ENCODE results near the gene SETBP1. TPM values are rescaled to one million over a fixed set of nuclear protein-coding genes. Genes with fewer than 3 reads are reported as not detected.

SETBP1 gene
- total RNA-seq, 1 donor from 2014 or later, result 12.0 TPM

- H3K27me3 ChIP-seq, result no peaks in the 10 kb centered on the region
- no peaks in the 10 kb centered on the region for H3K79me2 ChIP-seq (ENCODE audit: low read depth)
- H3F3A ChIP-seq (ENCODE audit: low read depth), result no peaks in the 10 kb centered on the region
- peaks cover 16% of the 10 kb centered on the region for H3K36me3 Mint-ChIP-seq
- H3K9me3 ChIP-seq (ENCODE audit: low read depth), result no peaks in the 10 kb centered on the region
- H2AFZ ChIP-seq (replicated peaks), result no peak overlapping the region
- H3K9ac ChIP-seq, result no peak overlapping the region
- no peak overlapping the region for H3K4me3 ChIP-seq
- H3K27ac ChIP-seq, result no peak overlapping the region
- H3K27ac Mint-ChIP-seq, result no peak overlapping the region
- H3K4me2 ChIP-seq, result no peak overlapping the region
- peaks cover 2% of the 10 kb centered on the region for H3K27me3 Mint-ChIP-seq (ENCODE audit: insufficient read depth, low read depth)
- H3K36me3 ChIP-seq, result no peaks in the 10 kb centered on the region
- H3K4me1 ChIP-seq, result peaks cover 7% of the 10 kb centered on the region
- peaks cover 9% of the 10 kb centered on the region for H3K4me1 Mint-ChIP-seq
- H3K4me3 Mint-ChIP-seq, result no peak overlapping the region
- H4K20me1 ChIP-seq (ENCODE audit: low read depth), result no peaks in the 10 kb centered on the region
- DNase-seq (ENCODE audit: low spot score), result no peak
- peaks cover 2% of the 10 kb centered on the region for H3K9me3 Mint-ChIP-seq
- TF ChIP-seq CTCF (IDR thresholded peaks at IDR 0.05), result no peak
- no peak for TF ChIP-seq EZH2phosphoT487 (IDR thresholded peaks at IDR 0.05)
- TF ChIP-seq EZH2 (IDR thresholded peaks at IDR 0.05), result no peak
Measured at GRCh38 chr18:44918142-44918476, 237.4 kb downstream of the SETBP1 start.

- Histone ChIP-seq H3K4me1 (peaks cover 7% of the 10 kb centered on the region), H3K9me3 (ENCODE audit: low read depth) (no peaks in the 10 kb centered on the region), H4K20me1 (ENCODE audit: low read depth) (no peaks in the 10 kb centered on the region), H3K9ac (no peak overlapping the region), H3K27me3 (no peaks in the 10 kb centered on the region), H3K36me3 (no peaks in the 10 kb centered on the region), H3K4me2 (no peak overlapping the region), H3K27ac (no peak overlapping the region), H3K4me3 (no peak overlapping the region), H3K79me2 (ENCODE audit: low read depth) (no peaks in the 10 kb centered on the region), H3F3A (ENCODE audit: low read depth) (no peaks in the 10 kb centered on the region), H2AFZ (replicated peaks) (no peak overlapping the region)
- peaks cover 2% of the 10 kb centered on the region for H3K9me3 Mint-ChIP-seq
- DNase-seq (ENCODE audit: low spot score), result no peak
- peaks cover 13% of the 10 kb centered on the region for H3K36me3 Mint-ChIP-seq
- TF ChIP-seq EZH2 (IDR thresholded peaks at IDR 0.05) (no peak), EZH2phosphoT487 (IDR thresholded peaks at IDR 0.05) (no peak), CTCF (IDR thresholded peaks at IDR 0.05) (no peak)
- peaks cover 4% of the 10 kb centered on the region for H3K27me3 Mint-ChIP-seq (ENCODE audit: insufficient read depth, low read depth)
- no peak overlapping the region for H3K4me3 Mint-ChIP-seq
- peaks cover 9% of the 10 kb centered on the region for H3K4me1 Mint-ChIP-seq
- no peak overlapping the region for H3K27ac Mint-ChIP-seq
Measured at GRCh38 chr18:44920441-44920840, 239.8 kb downstream of the SETBP1 start.

- Mint-ChIP-seq H3K27ac (no peak overlapping the region), H3K4me1 (peaks cover 9% of the 10 kb centered on the region), H3K9me3 (peaks cover 2% of the 10 kb centered on the region), H3K4me3 (no peak overlapping the region), H3K27me3 (ENCODE audit: insufficient read depth, low read depth) (peaks cover 6% of the 10 kb centered on the region), H3K36me3 (peaks cover 13% of the 10 kb centered on the region)
- Histone ChIP-seq H3F3A (ENCODE audit: low read depth) (no peaks in the 10 kb centered on the region), H4K20me1 (ENCODE audit: low read depth) (no peaks in the 10 kb centered on the region), H3K4me2 (no peak overlapping the region), H3K27ac (no peak overlapping the region), H3K36me3 (no peaks in the 10 kb centered on the region), H3K9me3 (ENCODE audit: low read depth) (no peaks in the 10 kb centered on the region), H3K4me3 (no peak overlapping the region), H3K27me3 (no peaks in the 10 kb centered on the region), H3K4me1 (peaks cover 7% of the 10 kb centered on the region), H2AFZ (replicated peaks) (no peak overlapping the region), H3K9ac (no peak overlapping the region), H3K79me2 (ENCODE audit: low read depth) (no peaks in the 10 kb centered on the region)
- no peak for DNase-seq (ENCODE audit: low spot score)
- TF ChIP-seq EZH2phosphoT487 (IDR thresholded peaks at IDR 0.05), result no peak
- TF ChIP-seq EZH2 (IDR thresholded peaks at IDR 0.05), result no peak
- TF ChIP-seq CTCF (IDR thresholded peaks at IDR 0.05), result no peak
Measured at GRCh38 chr18:44921974-44922373, 241.3 kb downstream of the SETBP1 start.

Measured in neural progenitor cell (in vitro differentiated cells).